MM.1S (cell line): ENCODE measurements around the gene NT5C1A.

ENCODE experiments used
- DNase-seq: peaks from one replicate; pipeline ENCODE4 v3.0.0-alpha.2; 2015
- H2AFZ ChIP-seq: fragments of 300-600 bp; sonication (generic); 2 replicates; pipeline ENCODE4 v1.6.0; 2016; ENCODE audit warnings: antibody characterized with exemption, low read length
- H3F3A ChIP-seq: fragments of 300-600 bp; sonication (generic); 2 replicates; pipeline ENCODE4 v1.6.1; 2016; ENCODE audit warnings: mild to moderate bottlenecking, antibody characterized with exemption, low read length, moderate library complexity, mixed read lengths; ENCODE audit not compliant: insufficient read depth
- H3K27ac ChIP-seq: fragments of 300-600 bp; sonication (generic); 2 replicates; pipeline ENCODE4 v1.5.1; 2016; ENCODE audit warnings: mild to moderate bottlenecking, low read length
- H3K27me3 ChIP-seq: fragments of 300-600 bp; sonication (generic); replicated peaks from 2 replicates; pipeline ENCODE4 v1.6.0; 2016; ENCODE audit warnings: low read length; ENCODE audit not compliant: insufficient read depth
- H3K36me3 ChIP-seq: fragments of 300-600 bp; sonication (generic); replicated peaks from 2 replicates; pipeline ENCODE4 v1.6.1; 2016; ENCODE audit warnings: mild to moderate bottlenecking, low read length, mixed read lengths; ENCODE audit not compliant: insufficient read depth
- H3K4me1 ChIP-seq: fragments of 300-600 bp; sonication (generic); 2 replicates; pipeline ENCODE4 v1.6.1; 2016; ENCODE audit warnings: low read length, mixed read lengths
- H3K4me2 ChIP-seq: fragments of 300-600 bp; sonication (generic); 2 replicates; pipeline ENCODE4 v1.6.0; 2016; ENCODE audit warnings: low read depth, low read length
- H3K4me3 ChIP-seq: fragments of 300-600 bp; sonication (generic); 2 replicates; pipeline ENCODE4 v1.5.1; 2016; ENCODE audit warnings: low read length, mixed read lengths
- H3K79me2 ChIP-seq: fragments of 300-600 bp; sonication (generic); 2 replicates; pipeline ENCODE4 v1.6.1; 2016; ENCODE audit warnings: mixed run types, low read length, mixed read lengths
- H3K9ac ChIP-seq: fragments of 300-600 bp; sonication (generic); 2 replicates; pipeline ENCODE4 v1.6.1; 2016; ENCODE audit warnings: low read length, mixed read lengths
- H3K9me2 ChIP-seq: fragments of 300-600 bp; sonication (generic); replicated peaks from 2 replicates; pipeline ENCODE4 v1.6.1; 2016; ENCODE audit warnings: mild to moderate bottlenecking, low read length, mixed read lengths; ENCODE audit not compliant: insufficient read depth
- H3K9me3 ChIP-seq: fragments of 300-600 bp; sonication (generic); replicated peaks from 2 replicates; pipeline ENCODE4 v1.6.1; 2016; ENCODE audit warnings: mild to moderate bottlenecking, low read length, mixed read lengths; ENCODE audit not compliant: insufficient read depth
- H4K20me1 ChIP-seq: fragments of 300-600 bp; sonication (generic); 2 replicates; pipeline ENCODE4 v1.6.1; 2016; ENCODE audit warnings: mild to moderate bottlenecking, low read length, moderate library complexity, mixed read lengths; ENCODE audit not compliant: insufficient read depth
- EZH2 ChIP-seq: fragments of 300-600 bp; sonication (generic); optimal IDR thresholded peaks from 2 replicates; pipeline ENCODE3; 2017; ENCODE audit warnings: low read depth, mild to moderate bottlenecking, antibody characterized with exemption, low read length, mixed read lengths
- EZH2phosphoT487 ChIP-seq: fragments of 300-600 bp; sonication (generic); IDR thresholded peaks from 2 replicates; pipeline ENCODE4 v1.6.1; 2018; ENCODE audit warnings: antibody characterized with exemption, low read length
- TF ChIP-seq, protein P1 (sequence below): fragments of 300-600 bp; sonication (generic); IDR thresholded peaks from 2 replicates; pipeline ENCODE4 v1.5.1; 2016; ENCODE audit warnings: antibody characterized with exemption, low read length, mixed read lengths

NT5C1A gene

DNA sequence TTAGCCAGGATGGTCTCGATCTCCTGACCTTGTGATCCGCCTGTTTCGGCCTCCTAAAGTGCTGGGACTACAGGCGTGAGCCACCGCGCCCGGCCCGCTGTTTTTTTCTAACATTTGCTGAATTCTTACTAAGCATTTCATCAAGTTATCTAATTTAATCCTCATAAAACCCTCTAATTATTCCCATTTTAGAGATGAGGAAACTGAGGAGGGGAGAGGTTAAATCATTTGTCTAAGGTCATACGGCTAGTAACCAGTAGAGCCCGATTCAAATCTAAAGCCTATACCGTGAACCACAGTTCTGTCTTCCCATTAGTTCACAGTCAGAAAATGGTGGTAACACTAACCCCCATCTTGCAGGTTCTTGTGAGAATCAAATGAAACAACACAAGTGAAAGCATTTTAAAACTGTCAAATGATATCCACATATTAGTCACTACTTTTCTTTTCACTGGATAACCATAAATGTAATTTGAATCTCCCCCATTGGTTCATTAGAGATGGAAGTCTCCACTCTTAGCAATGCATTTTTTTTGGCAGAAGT, 43.0 kb downstream of the NT5C1A start:
- Histone ChIP-seq H4K20me1 (no peaks in the 10 kb centered on the region), H3K4me2 (no peak overlapping the region), H3K4me3 (no peak overlapping the region), H3F3A (no peaks in the 10 kb centered on the region), H3K9ac (no peak overlapping the region), H3K4me1 (no peaks in the 10 kb centered on the region), H3K79me2 (no peaks in the 10 kb centered on the region), H3K9me3 (no peaks in the 10 kb centered on the region), H3K36me3 (no peaks in the 10 kb centered on the region), H3K27me3 (no peaks in the 10 kb centered on the region), H3K9me2 (no peaks in the 10 kb centered on the region), H2AFZ (no peak overlapping the region), H3K27ac (no peak overlapping the region)
- TF ChIP-seq, protein P1, sequence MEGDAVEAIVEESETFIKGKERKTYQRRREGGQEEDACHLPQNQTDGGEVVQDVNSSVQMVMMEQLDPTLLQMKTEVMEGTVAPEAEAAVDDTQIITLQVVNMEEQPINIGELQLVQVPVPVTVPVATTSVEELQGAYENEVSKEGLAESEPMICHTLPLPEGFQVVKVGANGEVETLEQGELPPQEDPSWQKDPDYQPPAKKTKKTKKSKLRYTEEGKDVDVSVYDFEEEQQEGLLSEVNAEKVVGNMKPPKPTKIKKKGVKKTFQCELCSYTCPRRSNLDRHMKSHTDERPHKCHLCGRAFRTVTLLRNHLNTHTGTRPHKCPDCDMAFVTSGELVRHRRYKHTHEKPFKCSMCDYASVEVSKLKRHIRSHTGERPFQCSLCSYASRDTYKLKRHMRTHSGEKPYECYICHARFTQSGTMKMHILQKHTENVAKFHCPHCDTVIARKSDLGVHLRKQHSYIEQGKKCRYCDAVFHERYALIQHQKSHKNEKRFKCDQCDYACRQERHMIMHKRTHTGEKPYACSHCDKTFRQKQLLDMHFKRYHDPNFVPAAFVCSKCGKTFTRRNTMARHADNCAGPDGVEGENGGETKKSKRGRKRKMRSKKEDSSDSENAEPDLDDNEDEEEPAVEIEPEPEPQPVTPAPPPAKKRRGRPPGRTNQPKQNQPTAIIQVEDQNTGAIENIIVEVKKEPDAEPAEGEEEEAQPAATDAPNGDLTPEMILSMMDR = no peak
- TF ChIP-seq EZH2 (no peak), EZH2phosphoT487 (no peak)
- no peak for DNase-seq

DNA sequence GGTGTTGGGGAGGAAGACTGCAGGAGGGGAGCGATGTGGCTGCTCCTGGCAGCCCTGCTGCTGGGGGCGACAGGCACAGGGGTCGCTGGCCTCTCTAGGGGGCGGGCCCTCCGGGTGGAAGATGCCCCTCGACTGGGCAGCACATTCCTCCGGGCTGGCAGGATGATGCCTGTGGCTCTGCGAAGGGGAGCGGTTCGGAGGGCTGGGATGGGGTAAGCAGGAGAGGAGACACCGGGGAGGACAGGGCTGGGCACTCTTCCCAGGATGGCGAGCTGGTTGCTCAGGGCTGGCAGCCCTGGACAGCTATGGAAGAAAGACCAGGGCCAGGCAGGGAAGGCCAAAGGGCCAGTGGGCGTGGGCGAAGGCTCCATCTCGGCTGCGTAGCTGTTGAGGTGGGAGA, 45.3 kb downstream of the NT5C1A start:
- Histone ChIP-seq H3F3A (no peaks in the 10 kb centered on the region), H3K9me3 (no peaks in the 10 kb centered on the region), H3K9ac (no peak overlapping the region), H3K79me2 (no peaks in the 10 kb centered on the region), H3K27ac (no peak overlapping the region), H2AFZ (no peak overlapping the region), H3K4me1 (no peaks in the 10 kb centered on the region), H3K4me3 (no peak overlapping the region), H3K27me3 (no peaks in the 10 kb centered on the region), H4K20me1 (no peaks in the 10 kb centered on the region), H3K4me2 (no peak overlapping the region), H3K9me2 (no peaks in the 10 kb centered on the region), H3K36me3 (no peaks in the 10 kb centered on the region)
- TF ChIP-seq, protein P1 = no peak
- TF ChIP-seq EZH2 (no peak), EZH2phosphoT487 (no peak)
- no peak for DNase-seq

DNA sequence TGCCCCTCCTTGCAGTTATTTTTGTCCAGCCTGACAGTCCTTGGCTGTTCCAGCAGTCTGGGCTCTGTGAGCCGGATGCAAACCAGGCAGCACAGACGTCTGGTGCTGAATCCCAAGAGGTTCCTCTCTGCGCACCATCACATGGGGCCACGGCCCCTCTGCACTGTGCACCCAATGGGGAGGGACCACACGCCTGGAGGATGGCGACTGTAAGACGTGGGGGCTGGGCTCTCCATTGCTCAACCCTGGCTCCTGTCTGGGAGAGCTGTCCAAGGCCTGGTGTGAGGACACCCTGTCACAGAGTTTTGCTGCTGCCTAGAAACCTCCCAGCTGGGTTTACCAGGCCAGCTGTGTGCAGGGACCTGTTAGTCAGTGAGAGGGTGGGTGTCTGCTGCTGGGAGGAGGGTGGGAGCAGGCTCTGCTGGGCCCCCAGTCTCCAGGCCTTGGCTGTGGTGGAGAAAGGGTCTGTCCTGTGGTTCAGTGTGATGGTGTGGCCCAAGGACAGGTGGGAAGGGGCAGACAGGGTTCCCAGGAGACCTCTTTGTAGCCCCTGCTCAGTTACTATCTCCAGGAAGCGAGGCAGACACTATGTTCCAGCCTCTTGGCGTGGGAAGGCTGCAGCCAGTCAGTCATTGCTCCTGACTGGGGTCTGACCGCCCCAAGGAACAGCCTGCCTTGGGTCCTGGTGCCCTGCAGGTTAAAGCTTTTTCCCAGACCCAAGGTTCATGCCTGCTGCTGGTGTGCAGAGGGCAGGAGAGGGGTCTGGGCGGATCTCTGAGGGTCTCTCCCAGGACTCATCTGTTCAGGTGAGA, 46.2 kb downstream of the NT5C1A start:
- Histone ChIP-seq H2AFZ (no peak overlapping the region), H3K9me2 (no peaks in the 10 kb centered on the region), H3K4me2 (no peak overlapping the region), H3F3A (no peaks in the 10 kb centered on the region), H3K27ac (no peak overlapping the region), H4K20me1 (no peaks in the 10 kb centered on the region), H3K4me3 (no peak overlapping the region), H3K36me3 (no peaks in the 10 kb centered on the region), H3K9me3 (no peaks in the 10 kb centered on the region), H3K27me3 (no peaks in the 10 kb centered on the region), H3K4me1 (no peaks in the 10 kb centered on the region), H3K9ac (no peak overlapping the region), H3K79me2 (no peaks in the 10 kb centered on the region)
- no peak for DNase-seq
- TF ChIP-seq EZH2 = no peak
- no peak for TF ChIP-seq EZH2phosphoT487
- TF ChIP-seq, protein P1 = no peak
